Skin of body (tissue), 2 donors: ENCODE measurements around the gene GPHN. TPM values are rescaled to one million over a fixed set of nuclear protein-coding genes. Genes with fewer than 3 reads are reported as not detected.

ENCODE experiments used
- DNase-seq: peaks from one replicate; lab custom pipeline; 2025; lab: John Stamatoyannopoulos, UW
- total RNA-seq: library from RNA; depleted of rRNA; stranded (reverse); fragments of >200 nt; gene quantifications from one replicate; pipeline ENCODE4 v1.2.3, GENCODE V29; 2014

GPHN gene
- total RNA-seq, 1 donor from 2014 or later = 31.6 TPM

DNA sequence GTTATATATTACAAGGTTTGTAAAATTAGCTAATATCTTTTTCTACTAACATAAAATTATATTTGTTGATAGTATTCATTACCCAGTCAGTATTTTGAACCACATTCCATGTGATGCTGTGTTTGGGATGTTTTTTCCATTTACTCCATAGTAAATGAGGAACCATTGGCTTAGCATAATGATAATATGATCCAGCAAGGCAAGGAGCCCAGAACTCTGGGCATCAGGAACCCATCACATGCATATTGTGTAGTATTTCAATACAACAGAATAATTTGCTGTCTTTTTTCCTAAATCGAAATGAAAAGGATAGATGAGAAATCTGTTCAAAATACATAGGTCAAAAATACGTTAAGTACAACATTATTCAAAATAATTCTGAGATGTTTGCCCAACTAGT is 632.6 kb downstream of the GPHN start:
- DNase-seq = no peak

DNA sequence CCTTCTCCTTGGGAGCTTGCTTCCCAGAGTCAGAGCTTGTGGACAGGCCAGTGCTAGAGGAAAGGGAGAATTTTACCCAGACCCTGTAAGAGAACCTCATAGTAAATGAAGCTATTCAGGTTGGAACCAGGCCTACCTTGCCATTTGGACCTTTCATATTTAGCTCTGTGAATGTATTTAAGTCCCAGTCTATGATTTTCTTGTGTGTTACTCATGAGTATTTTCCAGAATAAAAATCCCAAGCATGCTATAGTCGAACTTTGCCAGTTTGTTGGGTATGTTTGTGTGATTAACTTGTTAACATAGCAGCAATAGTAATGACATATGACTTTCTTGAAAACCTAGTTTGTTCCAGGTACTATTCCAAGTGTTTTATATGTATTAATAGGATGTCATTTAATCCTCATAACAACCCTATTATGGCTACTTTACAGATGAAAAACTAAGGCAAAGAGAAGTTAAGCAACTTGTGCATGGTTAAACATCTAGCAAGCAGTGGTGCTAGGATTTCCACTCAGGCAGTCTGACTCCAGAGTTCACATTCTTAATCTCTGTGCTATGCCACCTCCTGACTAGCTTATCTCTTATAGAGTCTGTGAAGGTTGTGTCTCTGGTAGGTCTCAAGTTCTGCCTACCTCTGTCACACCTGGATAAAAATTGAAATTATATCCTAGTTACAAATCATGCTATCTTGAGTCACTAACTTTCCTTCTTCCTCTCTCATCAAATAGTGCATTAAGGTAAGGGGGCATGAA is 633.4 kb downstream of the GPHN start:
- no peak for DNase-seq

DNA sequence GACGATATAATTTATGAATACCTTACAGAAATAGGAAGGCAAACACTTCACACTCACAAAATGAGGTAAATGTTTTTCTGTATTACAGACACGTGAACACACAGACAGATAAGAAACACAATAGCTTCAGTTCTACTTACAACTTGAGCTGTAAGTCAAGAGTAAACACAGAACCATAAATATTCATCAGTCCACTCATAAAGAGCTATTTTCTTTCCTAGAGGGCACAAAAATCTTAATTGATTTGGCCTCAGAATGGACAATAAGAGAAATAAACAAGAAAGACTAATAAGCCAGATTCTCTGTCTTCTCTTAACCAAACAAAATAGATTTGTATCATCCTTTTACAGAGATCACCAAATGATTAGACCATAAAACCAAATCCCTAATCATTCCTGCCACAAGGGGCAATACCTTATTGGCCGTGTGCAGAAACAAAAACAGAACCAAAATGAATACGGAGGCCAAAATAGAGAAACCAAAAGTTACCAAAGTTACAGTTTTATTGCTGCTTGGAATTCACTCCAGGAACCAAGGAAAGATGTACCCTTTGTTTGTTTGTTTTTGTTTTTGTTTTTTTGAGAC is 643.2 kb downstream of the GPHN start:
- no peak for DNase-seq

GRCh38 chr14:67158566-67158965 is 650.6 kb downstream of the GPHN start:
- DNase-seq = no peak

DNA sequence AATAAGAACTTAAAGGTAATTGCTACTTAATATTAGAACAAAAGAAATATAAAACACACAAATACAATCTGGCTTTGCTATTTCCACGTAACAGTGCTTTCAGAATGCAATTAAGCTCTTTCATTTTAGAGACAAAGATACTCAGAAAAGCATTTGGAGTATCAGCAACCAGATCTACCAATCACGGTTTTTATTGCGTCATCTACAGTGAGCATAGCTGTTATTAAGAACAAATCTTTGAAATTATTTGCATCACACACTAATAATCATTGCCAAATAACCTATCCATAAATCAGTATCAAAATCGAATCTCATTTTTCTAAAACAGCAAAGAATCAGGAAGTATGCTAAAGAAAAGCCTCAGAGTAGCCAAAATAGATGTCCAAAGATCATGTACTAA is 654.4 kb downstream of the GPHN start:
- no peak for DNase-seq

DNA sequence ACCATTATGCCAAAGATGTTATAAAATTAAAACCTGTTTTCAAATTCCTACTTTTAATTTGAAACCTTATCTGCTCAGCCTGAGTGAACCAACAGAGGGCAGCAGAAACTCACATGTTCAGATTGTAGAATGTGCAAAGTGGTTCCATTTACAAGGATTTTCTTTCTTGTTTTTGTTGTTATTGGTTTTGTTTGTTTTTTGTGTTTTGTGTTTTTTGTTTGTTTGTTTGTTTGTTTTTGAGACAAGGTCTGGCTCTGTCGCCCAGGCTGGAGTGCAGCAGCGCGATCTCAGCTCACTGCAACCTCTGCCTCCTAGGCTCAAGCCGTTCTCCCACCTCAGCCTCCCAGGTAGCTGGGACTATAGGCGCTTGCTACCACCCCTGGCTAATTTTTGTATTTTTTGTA is 658.5 kb downstream of the GPHN start:
- no peak for DNase-seq

DNA sequence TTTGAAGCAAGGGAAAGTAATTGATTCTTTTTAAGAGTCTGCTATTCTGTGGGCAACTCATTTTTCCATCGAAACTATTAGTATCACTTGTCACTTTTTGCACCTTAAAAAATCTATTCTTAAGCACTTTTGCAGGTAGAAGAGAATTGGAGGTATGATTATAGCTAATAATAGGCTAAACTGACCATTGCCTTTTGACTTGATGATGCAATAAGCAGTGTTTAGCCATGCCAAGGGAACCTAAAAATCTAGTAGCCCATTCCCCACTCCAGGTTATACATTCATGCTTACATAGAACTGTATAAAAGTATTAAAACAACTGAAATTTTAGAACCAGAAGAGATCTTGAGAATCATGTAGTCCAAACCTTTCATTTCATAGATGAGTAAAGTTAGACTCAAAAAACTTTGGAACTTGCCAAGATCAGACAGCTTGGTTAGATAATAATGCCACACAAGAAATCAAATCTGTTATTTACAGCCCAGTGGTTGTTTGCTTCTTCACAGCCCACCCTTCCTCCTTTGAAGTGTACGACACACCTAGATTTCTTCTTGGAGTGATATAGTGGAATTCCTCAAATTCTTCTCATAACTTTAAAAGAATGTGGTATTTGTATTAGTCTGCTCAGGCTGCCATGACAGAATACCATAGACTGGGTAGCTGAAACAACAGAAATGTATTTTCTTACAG is 659.6 kb downstream of the GPHN start:
- DNase-seq = no peak

GRCh38 chr14:67168110-67168441 is 660.1 kb downstream of the GPHN start:
- DNase-seq = no peak

GRCh38 chr14:67170660-67171059 is 662.7 kb downstream of the GPHN start:
- no peak for DNase-seq

DNA sequence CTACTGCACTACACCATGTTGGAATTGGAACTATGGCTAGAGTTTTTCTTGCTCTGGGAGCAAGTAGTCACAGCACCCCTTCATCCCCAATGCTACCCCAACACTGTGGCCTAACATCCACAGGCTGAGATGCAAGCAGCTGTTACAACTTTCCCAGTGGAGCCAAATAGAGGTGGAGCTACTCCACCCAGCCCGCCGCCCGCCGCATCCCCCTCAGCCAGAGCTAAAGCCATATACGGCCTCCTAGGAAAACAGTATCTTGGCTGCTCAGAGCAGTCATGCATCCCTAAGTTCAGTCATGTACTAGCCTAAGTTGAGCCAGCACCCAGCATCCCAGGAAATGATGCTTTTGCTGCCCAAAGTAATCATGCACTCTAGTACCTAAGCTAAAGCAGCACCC is 664.1 kb downstream of the GPHN start:
- DNase-seq = no peak

GRCh38 chr14:67172520-67172919 is 664.6 kb downstream of the GPHN start:
- DNase-seq = no peak

- no peak for DNase-seq
Observed at GRCh38 chr14:67173719-67174118, 665.8 kb downstream of the GPHN start.

DNA sequence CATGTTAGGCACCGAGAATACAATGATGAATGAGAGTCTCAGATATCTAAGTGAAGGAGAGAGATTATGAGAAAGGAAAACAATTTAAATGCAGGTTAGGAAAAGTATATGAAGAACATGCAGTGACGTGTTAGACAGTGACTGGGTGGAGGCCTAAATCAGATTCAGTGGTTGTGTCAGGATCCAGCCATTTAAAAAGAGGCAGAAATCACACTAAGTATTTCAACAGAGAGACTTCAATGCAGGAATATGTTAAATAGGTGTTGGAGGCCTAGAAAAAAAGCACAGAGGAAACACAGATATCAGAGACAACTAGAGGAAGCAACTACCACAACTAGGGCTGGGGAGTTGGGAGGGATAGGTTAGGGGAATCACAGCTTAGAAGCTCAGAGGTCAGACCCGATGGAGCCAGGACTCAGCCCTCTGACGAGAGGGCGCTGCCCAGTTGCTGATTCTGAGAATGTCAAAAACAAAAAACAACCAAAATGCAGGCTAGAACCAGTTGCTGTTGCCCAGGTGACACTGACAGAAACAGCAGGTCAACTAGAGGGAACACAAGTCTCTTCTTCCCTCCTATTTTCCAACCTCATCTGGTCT is 678.3 kb downstream of the GPHN start:
- DNase-seq = no peak

GRCh38 chr14:67186789-67187584 is 679.0 kb downstream of the GPHN start:
- no peak for DNase-seq

- DNase-seq = no peak
Observed at GRCh38 chr14:67187826-67188225, 679.9 kb downstream of the GPHN start.

GRCh38 chr14:67188326-67188725 is 680.4 kb downstream of the GPHN start:
- DNase-seq = no peak

GRCh38 chr14:67191768-67192290 is 683.9 kb downstream of the GPHN start:
- DNase-seq = no peak

DNA sequence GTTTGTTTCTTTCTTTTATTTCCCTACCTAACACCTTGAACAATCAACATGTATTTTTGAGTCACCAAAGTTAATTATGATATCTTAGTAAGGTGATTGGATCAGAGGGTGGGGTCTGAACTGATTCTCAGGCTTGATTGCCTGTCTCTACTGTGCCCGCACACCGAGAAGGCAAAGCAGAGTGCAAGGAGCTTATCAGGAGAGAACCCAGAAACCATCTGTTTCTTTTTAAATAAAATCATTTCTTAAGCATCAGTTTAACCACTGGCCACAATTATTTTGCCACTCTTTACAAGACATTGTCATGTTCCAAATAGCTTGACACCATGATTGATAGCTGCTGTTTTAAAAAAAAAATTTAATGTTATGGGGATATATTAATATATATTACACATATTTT is 684.4 kb downstream of the GPHN start:
- DNase-seq = no peak

DNA sequence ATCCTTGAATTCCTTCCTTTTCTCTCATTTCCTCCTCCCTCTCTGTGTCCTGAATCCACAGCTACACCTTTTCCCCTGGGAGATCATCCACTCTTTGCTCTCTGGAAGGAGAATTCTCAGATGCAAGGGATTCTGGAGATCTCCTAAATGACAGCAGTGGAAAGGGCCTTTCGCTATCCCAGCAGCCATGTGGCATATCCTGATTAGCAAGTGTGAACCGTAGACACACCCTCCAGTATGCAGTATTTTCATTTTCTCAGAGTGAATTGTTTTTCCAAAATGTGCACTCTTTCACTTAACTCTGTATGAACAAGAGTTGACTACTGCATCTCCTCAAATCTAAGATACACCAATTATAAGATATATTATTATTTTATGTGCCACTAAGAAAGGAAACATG is 687.3 kb downstream of the GPHN start:
- DNase-seq = no peak

DNA sequence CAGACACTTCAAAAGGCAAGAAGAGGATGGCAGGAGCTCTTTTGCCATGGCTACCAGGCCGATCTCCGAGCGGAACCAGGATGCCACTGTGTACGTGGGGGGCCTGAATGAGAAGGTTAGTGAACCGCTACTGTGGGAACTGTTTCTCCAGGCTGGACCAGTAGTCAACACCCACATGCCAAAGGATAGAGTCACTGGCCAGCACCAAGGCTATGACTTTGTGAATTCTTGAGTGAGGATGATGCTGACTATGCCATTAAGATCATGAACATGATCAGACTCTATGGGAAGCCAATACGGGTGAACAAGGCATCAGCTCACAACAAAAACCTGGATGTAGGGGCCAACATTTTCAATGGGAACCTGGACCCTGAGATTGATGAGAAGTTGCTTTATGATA is 691.1 kb downstream of the GPHN start:
- no peak for DNase-seq

DNA sequence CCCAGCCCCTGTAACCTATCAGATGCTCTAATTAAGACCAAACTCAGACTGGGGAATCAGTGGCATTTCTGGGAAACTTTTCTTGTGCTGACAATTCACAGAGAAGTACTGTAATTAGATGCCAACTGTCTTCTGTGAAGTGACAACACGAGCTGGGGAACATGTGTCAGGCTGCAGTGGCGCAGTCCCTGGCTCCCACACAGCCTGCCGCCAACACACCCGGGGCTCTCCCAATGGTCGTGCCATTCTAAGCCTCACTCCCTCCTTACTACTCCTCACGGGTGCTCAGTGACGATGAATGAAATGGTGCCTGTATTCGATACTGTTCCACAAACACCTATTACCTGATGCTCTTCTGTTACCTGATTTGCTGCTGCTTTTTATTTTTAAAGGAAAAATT is 699.9 kb downstream of the GPHN start:
- no peak for DNase-seq

DNA sequence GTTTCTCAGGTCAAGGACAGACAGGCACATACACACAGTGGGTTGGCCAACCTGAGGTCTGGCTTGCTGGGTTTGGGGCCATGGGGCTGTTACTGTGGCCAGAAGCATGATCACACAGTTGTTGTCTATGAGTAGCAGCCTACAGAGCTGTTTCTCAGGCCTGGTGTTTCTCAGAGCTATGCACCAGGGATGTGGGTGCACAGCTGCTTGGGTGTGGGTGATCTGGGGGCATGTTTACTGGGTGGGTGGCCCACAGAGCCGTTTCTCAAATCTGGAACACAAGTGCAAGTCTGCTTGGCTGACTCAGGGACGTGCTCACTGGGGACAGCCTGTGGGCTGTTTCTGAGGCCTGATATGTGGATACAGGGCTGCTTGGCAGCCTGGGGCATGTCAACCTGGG is 710.2 kb downstream of the GPHN start:
- no peak for DNase-seq
